Stimulated activated CD8-positive, alpha-beta memory T cell treated with anti-CD3 and anti-CD28 coated beads, Interleukin-7, amount 100 ng/mL, for 48 hours (primary cell): ENCODE data around the gene KLHL24.
A peak's percentile ranks its signal among the peaks of the same experiment; 100 is the strongest.
"Not testable (repeated sequence)": the region's sequence is repeated elsewhere in the genome, so short reads cannot be mapped to it uniquely, and the experiment has no call there.

Experiments used
- DNase-seq, 2 donors: peaks; one replicate each; pipeline ENCODE4 v3.0.0-alpha.2; 2020; ENCODE audit warnings: low read depth in 1 of 2; ENCODE audit errors: extremely low read depth in 1 of 2

KLHL24 gene

DNA sequence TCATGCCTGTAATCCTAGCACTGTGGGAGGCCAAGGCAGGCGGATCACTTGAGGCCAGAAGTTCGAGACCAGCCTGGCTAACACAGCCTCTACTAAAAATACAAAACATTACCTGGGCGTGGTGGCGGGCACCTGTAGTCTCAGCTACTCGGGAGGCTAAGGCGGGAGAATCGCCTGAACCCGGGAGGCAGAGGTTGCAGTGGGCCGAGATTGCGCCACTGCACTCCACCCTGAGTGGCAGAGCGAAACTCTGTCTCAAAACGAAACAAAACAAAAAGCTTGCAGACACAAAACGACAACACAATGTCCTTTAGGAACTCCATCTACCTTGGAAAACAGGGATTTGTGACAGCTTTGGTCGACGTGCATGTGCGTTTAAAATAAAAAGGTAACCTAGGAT lies 716 bp upstream of the KLHL24 start:
- no peak for DNase-seq

- DNase-seq, result no peak
Observed at GRCh38 chr3:183635107-183635430, 354 bp upstream of the KLHL24 start.

DNA sequence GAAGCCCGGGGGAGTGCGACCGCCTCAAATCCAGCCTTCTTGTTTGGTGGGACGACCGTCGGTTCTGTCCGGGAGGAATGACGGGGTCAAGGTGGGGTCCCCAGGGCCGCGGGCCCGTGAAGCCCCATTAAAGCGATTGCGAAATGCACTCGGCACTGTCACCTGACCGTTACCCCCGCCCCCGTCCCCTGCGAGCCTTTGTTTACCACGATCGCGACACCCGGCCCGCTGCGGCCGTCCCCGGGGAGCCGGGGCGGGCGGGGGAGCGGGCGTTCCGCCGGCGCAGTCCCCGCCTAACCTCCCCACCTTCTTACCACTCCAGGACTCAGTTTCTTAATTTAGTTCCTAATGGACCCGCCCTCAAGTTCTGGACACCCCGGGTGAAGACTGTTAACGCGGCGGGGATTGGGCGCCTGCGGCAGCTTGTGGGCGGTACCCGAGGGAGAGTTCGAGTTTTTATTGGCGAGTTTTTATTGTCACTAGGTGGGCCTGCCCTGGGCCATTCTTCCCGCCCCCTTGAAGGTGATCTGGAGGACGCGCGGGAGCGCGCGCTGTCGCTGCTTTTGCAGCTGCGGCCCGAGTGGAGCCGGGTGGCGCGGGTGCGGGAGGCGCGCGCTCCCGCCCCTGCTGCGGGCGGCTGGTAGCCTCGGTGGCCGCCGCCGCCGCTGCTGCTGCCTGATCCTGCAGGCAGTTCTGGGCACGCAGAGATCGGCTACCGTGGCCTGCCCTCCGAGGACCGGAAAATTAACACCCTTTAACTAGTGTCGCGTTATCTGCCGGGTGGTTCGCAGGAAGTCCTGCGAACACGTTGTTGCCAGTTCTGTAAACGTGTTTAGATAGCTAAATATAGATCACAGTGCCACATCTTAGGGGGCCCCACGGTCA lies 1.0 kb downstream of the KLHL24 start:
- DNase-seq, result peak; percentile 86 to 92

DNA sequence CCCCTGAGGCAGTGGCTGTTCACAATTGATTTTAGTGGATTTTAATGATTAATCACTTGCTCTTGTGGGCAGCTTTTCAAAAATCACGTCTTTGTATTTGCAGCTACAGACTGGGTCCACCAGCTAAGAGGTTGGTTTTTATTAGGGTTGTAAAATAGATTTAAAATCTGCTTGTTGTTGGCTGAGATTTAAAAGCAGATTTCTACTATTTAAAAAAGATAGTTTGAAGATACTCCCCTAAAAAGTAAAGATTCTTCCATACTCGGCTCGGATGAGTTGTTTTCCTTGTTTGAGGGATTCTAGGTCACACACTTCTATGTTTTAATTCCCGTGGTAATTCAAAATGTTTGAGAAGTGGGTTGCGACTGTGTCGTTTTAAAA lies 1.7 kb downstream of the KLHL24 start:
- DNase-seq, result no peak

DNA sequence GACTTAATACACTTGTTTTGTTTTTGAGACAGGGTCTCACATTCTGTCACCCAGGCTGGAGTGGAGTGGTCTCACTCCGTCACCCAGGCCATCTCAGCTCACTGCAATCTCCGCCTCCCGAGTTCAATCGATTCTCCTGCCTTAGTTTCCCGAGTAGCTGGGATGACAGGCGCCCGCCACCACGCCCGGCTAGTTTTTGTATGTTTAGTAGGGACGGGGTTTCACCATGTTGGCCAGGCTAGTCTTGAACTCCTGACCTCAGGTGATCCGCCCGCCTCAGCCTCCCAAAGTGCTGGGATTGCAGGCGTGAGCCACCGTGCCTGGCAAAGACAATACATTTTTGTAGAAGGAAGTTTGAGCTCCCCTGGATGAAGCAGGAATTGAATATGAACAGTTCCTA lies 2.2 kb downstream of the KLHL24 start:
- not testable (repeated sequence) for DNase-seq

DNA sequence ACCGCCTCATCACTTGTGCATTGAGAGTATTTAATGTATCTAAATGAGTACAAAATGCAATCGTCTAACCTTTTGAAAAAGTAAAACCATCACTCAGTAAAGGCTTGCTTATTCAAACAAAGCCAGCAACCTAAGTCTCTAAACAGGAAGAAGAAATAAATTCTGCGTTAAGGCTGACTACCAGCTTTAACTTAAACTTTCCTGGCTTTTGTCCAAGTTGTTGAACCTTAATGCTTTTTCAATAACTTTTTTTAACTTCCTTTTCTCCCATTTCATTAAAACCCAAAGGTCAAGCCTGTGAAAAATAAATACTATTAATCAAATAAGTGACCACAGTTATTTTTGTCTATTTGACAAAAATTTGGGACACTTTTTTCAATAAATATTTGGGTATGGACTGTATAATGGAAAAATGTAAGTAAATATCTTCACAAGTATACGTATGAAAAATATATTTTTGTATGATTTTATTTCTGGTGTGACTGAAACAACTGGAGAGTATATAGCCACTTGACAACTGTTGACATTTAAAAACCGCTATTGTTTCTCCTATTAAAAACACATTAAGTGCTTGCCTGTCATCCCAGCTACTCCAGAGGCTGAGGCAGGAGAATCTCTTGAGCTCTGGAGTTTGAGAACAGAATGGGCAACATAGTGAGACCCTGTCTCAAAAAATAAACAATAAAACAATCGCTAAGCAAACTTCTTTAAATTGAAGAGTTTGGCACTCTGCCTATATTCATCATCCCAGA lies 2.9 kb downstream of the KLHL24 start:
- DNase-seq, result no peak

DNA sequence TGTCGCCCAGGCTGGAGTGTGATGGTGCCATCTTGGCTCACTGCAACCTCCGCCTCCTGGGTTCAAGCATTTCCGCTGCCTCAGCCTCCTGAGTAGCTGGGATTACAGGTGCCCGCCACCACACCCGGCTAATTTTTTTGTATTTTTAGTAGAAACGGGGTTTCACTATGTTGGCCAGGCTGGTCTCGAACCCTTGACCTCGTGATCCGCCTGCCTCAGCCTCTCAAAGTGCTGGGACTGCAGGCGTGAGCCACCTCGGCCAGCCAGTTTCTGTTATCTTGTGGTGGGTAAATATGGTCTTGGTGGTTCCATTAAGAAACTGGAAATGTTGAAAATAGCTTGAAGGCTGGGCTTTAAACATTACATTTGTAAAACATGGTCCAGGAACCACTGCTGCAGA lies 5.2 kb downstream of the KLHL24 start:
- not testable (repeated sequence) for DNase-seq

- no peak for DNase-seq
Observed at GRCh38 chr3:183641882-183642281, 6.5 kb downstream of the KLHL24 start.

DNA sequence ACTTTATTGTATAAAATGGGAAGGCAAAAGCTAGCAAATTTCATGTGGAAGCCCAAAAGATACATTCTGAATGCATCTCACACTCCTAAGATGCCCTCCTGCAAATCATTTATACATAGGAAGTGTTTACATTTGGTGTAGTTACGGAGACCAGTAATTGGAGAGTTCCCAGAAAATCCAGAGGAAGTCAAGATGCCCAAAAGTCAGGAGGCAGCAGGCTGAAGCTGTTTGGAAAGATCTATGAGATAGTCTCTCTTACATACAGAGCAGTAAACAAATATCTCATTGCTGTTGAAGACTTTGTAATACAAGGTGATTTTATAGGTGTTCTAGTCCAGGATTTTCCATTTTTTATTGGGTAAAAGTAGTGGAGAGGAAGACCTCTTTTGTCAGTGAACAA lies 8.8 kb downstream of the KLHL24 start:
- DNase-seq, result no peak

DNA sequence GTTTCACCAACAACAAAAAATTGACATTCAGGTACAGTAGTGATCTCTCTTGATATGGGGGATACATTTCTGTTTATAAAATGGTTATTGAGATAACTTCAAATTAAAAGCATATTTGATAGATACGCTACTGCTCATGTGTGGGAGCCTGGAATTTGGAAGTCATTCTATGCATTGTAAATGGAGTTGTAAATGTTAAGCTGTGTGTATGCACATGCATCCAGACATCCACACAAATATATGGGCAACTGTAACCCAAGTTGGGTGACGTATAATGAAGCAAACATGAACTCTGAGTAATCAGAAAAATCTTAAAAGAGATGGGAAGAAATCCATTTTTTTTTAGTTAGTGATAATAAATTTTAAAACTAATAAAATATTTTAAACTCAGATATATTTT lies 9.8 kb downstream of the KLHL24 start:
- DNase-seq, result no peak

DNA sequence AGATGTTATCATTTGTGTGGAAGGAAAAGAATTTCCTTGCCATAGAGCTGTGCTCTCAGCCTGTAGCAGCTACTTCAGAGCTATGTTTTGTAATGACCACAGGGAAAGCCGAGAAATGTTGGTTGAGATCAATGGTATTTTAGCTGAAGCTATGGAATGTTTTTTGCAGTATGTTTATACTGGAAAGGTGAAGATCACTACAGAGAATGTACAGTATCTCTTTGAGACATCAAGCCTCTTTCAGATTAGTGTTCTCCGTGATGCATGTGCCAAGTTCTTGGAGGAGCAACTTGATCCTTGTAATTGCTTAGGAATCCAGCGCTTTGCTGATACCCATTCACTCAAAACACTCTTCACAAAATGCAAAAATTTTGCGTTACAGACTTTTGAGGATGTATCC lies 15.1 kb downstream of the KLHL24 start:
- DNase-seq, result no peak

DNA sequence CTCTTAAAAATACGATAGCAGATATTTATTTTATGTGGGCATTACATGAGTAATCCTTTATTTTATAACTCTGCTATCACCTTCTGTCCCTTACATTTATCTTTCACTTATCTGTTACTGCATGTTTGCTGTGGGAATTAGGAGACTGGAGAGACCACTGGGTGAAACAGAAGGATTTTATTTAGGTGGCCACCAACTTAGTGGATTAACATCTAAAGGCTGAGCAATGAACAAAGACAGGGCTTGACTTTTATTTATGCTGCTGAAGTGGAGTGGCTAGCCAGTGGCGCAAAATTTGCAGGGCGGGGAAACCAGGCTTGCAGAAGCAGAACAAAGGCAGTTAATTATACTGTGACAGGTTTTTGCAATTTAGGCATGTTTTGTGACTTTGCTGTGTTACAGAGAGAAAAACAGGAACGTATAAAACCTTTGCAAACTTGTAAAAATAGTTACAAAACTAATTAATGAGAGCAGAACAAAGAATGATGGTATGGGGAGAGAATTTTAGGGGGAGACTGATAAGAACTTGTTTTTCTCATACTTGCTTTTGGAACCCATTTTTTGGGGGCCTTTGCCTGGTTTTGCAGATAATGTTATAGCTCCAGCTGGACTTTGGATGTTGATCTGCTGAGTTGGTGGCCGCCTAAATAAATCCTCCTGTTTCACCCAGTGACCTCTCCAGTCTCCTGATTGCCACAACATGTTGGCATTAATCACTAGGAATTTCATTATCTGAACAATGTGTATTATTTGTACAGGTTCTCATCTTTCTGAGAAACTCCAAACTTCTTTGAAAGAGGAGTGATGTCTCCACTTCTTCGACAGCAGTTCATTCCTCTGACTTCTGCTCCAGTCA lies 18.0 kb downstream of the KLHL24 start:
- no peak for DNase-seq

- DNase-seq, result no peak
Observed at GRCh38 chr3:183654727-183655126, 19.3 kb downstream of the KLHL24 start.

- no peak for DNase-seq
Observed at GRCh38 chr3:183662099-183662498, 26.7 kb downstream of the KLHL24 start.

- no peak for DNase-seq
Observed at GRCh38 chr3:183664913-183665381, 29.5 kb downstream of the KLHL24 start.

DNA sequence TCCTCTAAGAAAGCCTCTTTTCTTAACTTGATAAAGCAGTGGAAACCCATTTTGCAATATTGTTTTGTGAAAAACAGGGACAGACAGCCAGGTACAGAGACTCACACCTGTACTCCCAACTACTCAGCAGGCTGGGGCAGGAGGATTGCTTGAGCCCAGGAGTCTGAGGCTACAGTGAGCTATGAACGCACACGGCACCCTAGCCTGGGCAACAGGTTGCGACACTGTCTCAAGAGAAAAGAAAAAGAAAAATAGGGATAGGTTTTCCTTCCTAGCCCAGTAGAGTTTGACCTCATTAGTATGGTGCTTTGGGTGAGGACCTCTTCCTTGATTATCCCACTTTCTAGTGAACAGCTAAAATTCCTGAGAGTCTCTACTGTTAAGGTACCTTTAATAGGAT lies 44.6 kb downstream of the KLHL24 start:
- DNase-seq, result no peak

DNA sequence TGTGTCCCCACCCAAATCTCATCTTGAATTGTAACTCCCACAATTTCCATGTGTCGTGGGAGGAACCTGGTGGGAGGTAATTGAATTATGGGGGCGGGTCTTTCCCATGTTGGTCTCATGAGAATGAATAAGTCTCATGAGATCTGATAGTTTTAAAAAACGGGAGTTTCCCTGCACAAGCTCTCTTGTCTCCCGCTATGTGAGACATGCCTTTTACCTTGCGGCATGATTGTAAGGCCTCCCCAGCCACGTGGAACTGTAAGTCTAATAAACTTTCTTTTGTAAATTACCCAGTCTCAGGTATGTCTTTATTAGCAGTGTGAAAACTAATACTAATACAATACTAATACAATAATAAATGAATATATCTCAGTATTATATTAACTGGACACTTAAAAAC lies 52.3 kb downstream of the KLHL24 start:
- DNase-seq, result no peak

DNA sequence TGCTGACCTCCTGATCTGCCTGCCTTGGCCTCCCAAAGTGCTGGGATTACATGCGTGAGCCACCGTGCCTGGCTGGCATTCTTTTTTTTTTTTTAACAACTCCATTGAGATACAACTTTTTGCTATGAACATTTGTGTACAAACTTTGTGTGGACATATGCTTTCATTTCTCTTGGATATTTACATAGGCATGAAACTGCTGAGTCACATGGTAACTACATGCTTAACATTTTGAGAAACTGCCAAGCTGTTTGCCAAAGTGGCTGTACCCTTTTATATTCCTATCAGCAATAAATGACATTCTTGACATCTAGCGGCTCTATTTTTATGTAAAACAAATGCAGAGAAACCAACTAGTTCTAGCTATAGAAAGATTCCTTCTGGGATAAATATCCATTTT lies 53.5 kb downstream of the KLHL24 start:
- no peak for DNase-seq

GRCh38 chr3:183689621-183690020 lies 54.2 kb downstream of the KLHL24 start:
- DNase-seq, result not testable (repeated sequence)

DNA sequence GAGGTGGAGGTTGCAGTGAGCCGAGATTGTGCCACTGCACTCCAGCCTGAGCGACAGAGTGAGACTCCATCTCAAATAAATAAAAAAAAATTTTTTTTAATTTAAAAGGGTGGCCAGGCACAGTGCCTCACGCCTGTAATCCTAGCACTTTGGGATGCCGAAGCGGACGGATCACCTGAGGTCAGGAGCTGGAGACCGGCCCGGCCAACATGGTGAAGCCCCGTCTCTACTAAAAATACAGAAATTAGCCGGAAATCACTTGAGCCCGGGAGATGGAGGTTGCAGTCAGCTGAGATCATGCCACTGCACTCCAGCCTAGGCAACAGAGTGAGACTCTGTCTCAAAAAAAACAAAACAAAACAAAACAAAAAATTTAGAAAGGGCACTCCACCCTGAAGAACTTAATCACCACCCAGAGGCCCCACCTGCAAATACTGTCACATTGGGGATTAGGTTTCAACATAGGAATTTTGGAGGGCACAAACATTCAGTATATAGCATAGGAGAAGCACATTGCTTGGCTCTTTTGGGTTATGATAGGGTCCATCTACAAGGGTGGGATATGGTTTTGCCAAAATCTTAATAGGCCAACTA lies 55.1 kb downstream of the KLHL24 start:
- DNase-seq, result no peak

GRCh38 chr3:183692436-183692835 lies 57.0 kb downstream of the KLHL24 start:
- DNase-seq, result no peak
